ENCODE results near the gene TEX35. TPM values are rescaled to one million over a fixed set of nuclear protein-coding genes. Genes with fewer than 3 reads are reported as not detected.
"Not testable (repeated sequence)": the region's sequence is repeated elsewhere in the genome, so short reads cannot be mapped to it uniquely, and the experiment has no call there.

The TEX35 gene
- total RNA-seq, 1 donor from 2014 or later = 0.10 TPM

- DNase-seq = no peak
Observed at GRCh38 chr1:178495158-178495557, 17.8 kb upstream of the TEX35 start.

GRCh38 chr1:178495741-178496409, 17.0 kb upstream of the TEX35 start:
- no peak for DNase-seq

- DNase-seq = no peak
Observed at GRCh38 chr1:178496410-178497135, 16.3 kb upstream of the TEX35 start, which contains the start of gene CLEC20A. CLEC20A (minus strand) TSS chr1:178496964; CDS start chr1:178496939, 25 bp downstream.

- no peak for DNase-seq
Observed at GRCh38 chr1:178497903-178498478, 14.9 kb upstream of the TEX35 start.

- DNase-seq = no peak
Observed at GRCh38 chr1:178498896-178499675, 13.8 kb upstream of the TEX35 start.

- no peak for DNase-seq
Observed at GRCh38 chr1:178500091-178500770, 12.7 kb upstream of the TEX35 start.

GRCh38 chr1:178500936-178501554, 11.9 kb upstream of the TEX35 start:
- DNase-seq = no peak

- no peak for DNase-seq
Observed at GRCh38 chr1:178501705-178502329, 11.1 kb upstream of the TEX35 start.

GRCh38 chr1:178502330-178502714, 10.6 kb upstream of the TEX35 start:
- DNase-seq = no peak

GRCh38 chr1:178502856-178503255, 10.1 kb upstream of the TEX35 start:
- DNase-seq = no peak

GRCh38 chr1:178503316-178503715, 9.6 kb upstream of the TEX35 start:
- DNase-seq = not testable (repeated sequence)

- DNase-seq = no peak
Observed at GRCh38 chr1:178503849-178504248, 9.1 kb upstream of the TEX35 start.

GRCh38 chr1:178504286-178504685, 8.6 kb upstream of the TEX35 start:
- no peak for DNase-seq

- no peak for DNase-seq
Observed at GRCh38 chr1:178506177-178506576, 6.7 kb upstream of the TEX35 start.

GRCh38 chr1:178506669-178507068, 6.2 kb upstream of the TEX35 start:
- no peak for DNase-seq

- DNase-seq = no peak
Observed at GRCh38 chr1:178509414-178510007, 3.4 kb upstream of the TEX35 start.

- DNase-seq = no peak
Observed at GRCh38 chr1:178510155-178510554, 2.8 kb upstream of the TEX35 start.

GRCh38 chr1:178513278-178513983, 522 bp downstream of the TEX35 start:
- DNase-seq = peak; percentile 14

- DNase-seq = no peak
Observed at GRCh38 chr1:178516110-178516509, 3.2 kb downstream of the TEX35 start.

GRCh38 chr1:178518894-178519293, 6.0 kb downstream of the TEX35 start:
- DNase-seq = no peak

All from skin of body (tissue), 2 donors.